GM21390 (cell line): ENCODE results near the gene TBX6.

Experiments used
- ATAC-seq: cut with Tn5 transposase; IDR thresholded peaks from one replicate; pipeline ENCODE4 v1.9.1; 2021; ENCODE audit not compliant: unreplicated experiment

The TBX6 gene

GRCh38 chr16:30040221-30040620, 51.5 kb downstream of the TBX6 start:
- no peak for ATAC-seq
